NCI-H774 (cell line): ENCODE measurements around the gene SPN.
"Not testable (repeated sequence)": the region's sequence is repeated elsewhere in the genome, so short reads cannot be mapped to it uniquely, and the experiment has no call there.

Experiments
- DNase-seq: peaks from one replicate; lab custom pipeline; 2025; lab: John Stamatoyannopoulos, UW

The SPN gene

GRCh38 chr16:29702269-29702668, 39.2 kb downstream of the SPN start:
- DNase-seq: no peak

GRCh38 chr16:29705030-29705429, 42.0 kb downstream of the SPN start:
- DNase-seq: no peak

- not testable (repeated sequence) for DNase-seq
Measured at GRCh38 chr16:29707160-29707559, 44.1 kb downstream of the SPN start.

GRCh38 chr16:29708917-29709600, 46.0 kb downstream of the SPN start:
- no peak for DNase-seq

DNA sequence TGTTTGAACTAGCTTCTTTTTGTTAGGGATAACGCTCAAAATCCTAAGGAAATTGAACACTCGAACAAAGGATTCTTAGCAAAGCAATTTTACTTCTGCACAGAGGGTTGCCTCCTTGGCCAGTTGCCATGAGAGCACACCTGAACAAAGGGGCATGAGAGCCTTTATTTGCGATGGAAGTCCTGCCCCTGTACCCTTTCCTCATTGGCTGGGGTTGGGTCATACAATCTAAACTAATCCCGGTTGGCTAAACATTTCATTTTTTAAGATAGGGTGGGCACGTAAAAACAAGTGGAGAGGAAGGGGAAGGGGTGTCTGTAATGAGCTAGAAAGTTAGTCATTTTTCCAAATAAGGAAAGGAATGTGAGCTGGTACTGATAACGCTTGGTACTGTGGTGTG, 46.6 kb downstream of the SPN start:
- not testable (repeated sequence) for DNase-seq

DNA sequence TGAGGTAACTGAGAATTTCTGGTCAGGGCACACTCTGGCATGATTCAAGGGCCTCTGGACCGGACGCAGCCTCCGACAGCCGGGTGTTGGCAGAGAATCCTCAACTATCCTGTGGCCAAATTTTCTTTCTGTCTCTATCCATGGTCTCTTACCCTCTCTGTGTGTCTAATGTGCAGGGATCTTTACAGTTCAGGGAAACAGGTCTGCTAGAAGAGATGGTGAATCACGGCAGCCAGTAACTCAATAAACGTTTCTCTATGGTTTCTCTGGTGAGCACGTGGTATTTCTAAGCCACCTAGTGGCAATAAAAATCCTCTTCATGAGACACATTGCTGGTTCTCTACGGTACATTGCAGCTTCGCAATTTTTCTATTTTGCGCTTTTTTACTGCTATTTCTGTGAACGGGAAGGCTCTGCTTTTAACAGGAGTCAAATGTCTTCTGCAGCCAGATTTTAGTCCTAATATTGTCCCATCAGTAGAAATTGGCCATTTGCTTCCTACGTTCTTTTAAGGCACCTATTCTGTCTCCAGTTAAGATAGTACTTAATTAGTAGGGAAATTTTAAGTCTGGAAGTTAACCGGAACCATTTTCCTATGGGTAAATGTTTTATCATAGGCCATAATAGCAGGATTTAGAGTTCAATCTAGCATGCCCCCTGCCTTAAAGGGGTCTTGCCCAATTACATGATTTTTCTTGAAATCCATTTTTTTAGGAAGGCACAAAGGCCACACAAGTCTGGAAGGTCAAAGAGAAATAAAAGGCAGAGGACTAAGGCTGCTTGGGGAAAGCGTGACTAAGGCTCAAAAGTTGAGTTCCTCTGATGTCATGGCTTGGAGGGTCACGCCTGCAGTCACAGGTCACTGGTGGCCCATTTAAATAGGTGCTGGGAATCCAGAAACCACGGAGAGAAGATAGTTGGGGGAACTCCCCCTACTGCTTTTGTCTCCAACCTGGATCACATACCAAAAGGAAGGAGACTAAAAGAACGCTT, 47.5 kb downstream of the SPN start:
- DNase-seq: no peak

GRCh38 chr16:29712809-29713208, 49.8 kb downstream of the SPN start:
- DNase-seq: no peak

- DNase-seq: no peak
Measured at GRCh38 chr16:29714396-29714795, 51.3 kb downstream of the SPN start.

GRCh38 chr16:29714972-29715371, 51.9 kb downstream of the SPN start:
- no peak for DNase-seq

DNA sequence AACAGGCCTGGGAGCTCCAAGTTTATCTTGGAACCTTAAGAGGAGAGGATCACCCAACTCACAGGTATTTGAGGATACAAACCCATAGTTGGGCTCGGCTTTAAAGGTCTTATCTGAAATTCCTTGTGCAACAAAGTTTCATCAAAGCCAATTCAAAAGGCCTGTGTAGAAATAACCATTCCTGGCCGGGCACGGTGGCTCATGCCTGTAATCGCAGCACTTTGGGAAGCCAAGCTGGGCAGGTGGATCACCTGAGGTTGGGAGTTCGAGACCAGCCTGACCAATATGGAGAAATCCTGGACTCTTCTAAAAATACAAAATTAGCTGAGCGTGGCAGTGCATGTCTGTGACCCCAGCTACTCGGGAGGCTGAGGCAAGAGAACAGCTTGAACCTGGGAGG, 54.1 kb downstream of the SPN start:
- DNase-seq: no peak

GRCh38 chr16:29719063-29719462, 56.0 kb downstream of the SPN start:
- DNase-seq: no peak
